C4-2B (cell line): ENCODE data around the gene ZNF692.
"Not testable (repeated sequence)": the region's sequence is repeated elsewhere in the genome, so short reads cannot be mapped to it uniquely, and the experiment has no call there.

ENCODE experiments used
- H3K27ac ChIP-seq: fragments of 450-650 bp; 2 replicates; pipeline ENCODE4 v1.5.1; 2017
- CTCF ChIP-seq: fragments of 450-650 bp; conservative IDR thresholded peaks from 2 replicates; pipeline ENCODE4 v1.5.1; 2017; ENCODE audit warnings: mild to moderate bottlenecking
- ZFX ChIP-seq: fragments of 450-650 bp; IDR thresholded peaks from 2 replicates; pipeline ENCODE4 v1.6.1; 2017

ZNF692 gene

GRCh38 chr1:248886237-248886895, 27.5 kb upstream of the ZNF692 start:
- TF ChIP-seq CTCF: no peak
- no peak for TF ChIP-seq ZFX
- no peak overlapping the region for H3K27ac ChIP-seq

DNA sequence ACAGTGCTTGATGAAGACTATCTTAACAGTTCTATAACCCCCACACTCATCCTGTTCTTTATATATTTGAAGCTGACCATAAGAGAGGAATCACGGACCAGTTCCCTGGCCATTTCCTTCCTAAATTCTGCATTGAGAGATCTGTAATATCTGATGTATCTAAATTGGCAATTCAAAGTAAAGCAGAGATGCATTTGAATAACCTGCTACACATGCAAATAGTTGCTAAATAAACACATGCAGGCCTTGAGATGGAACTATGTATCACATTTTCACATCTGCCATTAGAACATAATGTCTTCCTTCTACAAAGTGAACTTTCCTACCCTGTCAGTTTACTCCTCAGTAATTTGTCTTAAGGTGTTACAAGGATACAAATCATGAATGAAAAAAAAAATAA, 26.8 kb upstream of the ZNF692 start:
- H3K27ac ChIP-seq: no peak overlapping the region
- no peak for TF ChIP-seq ZFX
- no peak for TF ChIP-seq CTCF

DNA sequence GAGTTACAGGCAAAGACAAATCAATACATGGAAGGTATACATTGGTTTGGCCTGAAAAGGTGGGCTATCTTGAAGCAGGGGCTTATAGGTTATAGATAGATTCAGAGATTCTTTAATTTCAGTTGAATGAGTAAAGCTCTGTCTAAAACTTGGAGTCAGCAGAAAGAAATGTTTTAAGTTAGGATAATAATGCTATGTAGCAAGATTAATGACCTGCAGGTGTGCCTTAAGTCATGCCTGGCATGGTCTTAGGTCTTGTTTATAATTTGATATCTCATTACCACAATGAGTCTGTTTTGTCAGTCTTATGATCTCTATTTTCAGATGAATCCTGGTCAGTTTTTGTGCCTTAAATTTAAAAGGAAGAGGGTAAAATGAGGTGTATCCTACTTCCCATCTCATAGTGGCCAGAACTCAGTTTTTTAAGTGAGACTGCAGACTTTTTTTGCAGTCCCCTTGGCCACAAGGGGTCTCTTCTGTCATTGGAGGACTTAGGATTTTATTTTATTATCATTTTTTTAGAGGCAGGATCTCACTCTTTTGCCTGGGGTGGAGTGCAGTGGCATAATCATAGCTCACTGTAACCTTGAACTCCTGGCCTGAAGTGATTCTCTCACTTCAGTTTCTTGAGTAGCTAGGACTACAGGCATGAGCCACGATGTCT, 25.9 kb upstream of the ZNF692 start:
- TF ChIP-seq CTCF: no peak
- TF ChIP-seq ZFX: no peak
- no peak overlapping the region for H3K27ac ChIP-seq

DNA sequence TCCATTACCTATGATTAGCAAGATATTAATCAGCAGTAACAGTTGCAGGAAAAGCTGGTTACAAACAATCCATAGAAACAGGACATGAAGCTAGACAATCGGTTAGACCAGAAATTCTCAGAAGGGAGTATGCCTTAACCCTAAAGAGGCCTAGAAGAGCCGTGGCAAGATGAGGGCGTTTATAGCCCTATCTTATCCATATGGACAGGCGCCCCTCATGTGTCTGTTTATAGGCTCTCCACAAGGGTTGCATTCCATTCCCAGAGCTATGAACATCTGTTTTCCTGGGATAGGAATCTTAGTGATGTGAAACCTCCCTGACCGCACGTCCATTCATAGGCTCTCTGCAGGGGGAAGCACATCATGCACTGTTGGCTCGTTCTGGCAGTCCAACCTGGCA, 23.5 kb upstream of the ZNF692 start:
- H3K27ac ChIP-seq: not testable (repeated sequence)

DNA sequence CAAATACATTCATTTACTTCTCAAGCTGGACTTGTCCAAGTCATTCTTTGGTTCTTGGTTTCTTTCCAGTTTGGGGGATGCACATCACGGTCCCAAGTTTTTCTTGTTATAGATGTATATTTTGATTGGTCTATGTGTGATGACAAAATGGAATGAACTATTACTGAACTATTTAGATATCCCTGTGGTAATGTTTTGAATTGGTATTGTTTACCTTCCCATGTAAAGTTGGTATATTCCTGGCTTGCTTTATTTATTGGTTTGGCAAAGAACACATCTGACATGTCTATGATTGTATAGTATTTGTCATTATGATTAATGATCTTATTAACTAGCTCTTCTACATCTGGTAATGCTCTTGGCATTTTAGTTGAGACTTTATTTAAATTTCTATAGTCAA, 22.4 kb upstream of the ZNF692 start:
- no peak for TF ChIP-seq CTCF
- TF ChIP-seq ZFX: no peak
- no peak overlapping the region for H3K27ac ChIP-seq

- TF ChIP-seq CTCF (no peak), ZFX (no peak)
- H3K27ac ChIP-seq: no peak overlapping the region
Observed at GRCh38 chr1:248873993-248874533, 15.2 kb upstream of the ZNF692 start.

- peak overlapping the region; percentile 57 for H3K27ac ChIP-seq
- TF ChIP-seq CTCF: no peak; the same call in 1 of the 2 replicates
- TF ChIP-seq ZFX: no peak
Observed at GRCh38 chr1:248873409-248873992, 14.6 kb upstream of the ZNF692 start.
